Stimulated activated CD4-positive, alpha-beta T cell treated with anti-CD3 and anti-CD28 coated beads, TNF-alpha, amount 100 ng/mL, for 48 hours (primary cell): ENCODE data around the gene KIR3DL1.
"Not testable (repeated sequence)": the region's sequence is repeated elsewhere in the genome, so short reads cannot be mapped to it uniquely, and the experiment has no call there.

Experiments
- DNase-seq, 3 donors: peaks; one replicate each; pipeline ENCODE4 v3.0.0-alpha.2; 2020; ENCODE audit warnings: low read depth in 3 of 3

Gene KIR3DL1

DNA sequence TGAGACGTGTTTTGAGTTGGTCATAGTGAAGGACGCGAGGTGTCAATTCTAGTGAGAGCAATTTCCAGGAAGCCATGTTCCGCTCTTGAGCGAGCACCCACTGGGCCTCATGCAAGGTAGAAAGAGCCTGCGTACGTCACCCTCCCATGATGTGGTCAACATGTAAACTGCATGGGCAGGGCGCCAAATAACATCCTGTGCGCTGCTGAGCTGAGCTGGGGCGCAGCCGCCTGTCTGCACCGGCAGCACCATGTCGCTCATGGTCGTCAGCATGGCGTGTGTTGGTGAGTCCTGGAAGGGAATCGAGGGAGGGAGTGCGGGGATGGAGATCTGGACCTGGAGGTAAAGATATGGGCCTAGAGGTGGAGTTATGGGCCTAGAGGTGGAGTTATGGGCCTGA lies at the start of gene KIR3DL1:
TSS of gene KIR3DL1 (plus strand) at position 218 of the 400 bp plus-strand sequence.
- DNase-seq = not testable (repeated sequence)

- not testable (repeated sequence) for DNase-seq
These were observed 46.6 kb upstream of the KIR3DL1 start, which contains the start of gene KIR2DL1 for GRCh38 chr19:54769646-54770045. Gene KIR2DL1 (plus strand): TSS chr19:54769793. CDS start chr19:54769851, 58 bp downstream.

GRCh38 chr19:54770511-54770910 lies 45.8 kb upstream of the KIR3DL1 start:
- not testable (repeated sequence) for DNase-seq

- not testable (repeated sequence) for DNase-seq
These were observed 45.0 kb upstream of the KIR3DL1 start for GRCh38 chr19:54771018-54771960.

DNA sequence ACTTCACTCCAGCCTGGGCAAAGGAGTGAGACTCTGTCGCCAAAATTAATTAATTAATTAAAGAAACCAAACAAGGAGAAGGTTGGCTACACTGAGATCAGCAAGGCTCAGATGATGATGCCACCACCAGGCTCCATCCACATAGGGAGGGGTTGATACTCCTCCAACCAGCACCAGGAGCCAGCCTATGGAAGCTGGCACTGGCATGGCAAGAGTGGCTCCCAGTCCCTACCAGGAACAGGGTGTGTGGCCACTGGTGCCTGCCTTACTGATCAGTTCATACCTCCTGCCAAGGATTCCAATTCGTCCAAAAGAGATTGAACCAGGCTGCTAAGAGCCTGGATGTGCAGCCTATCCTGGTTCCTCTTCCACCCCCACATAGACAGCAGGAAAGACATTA lies 43.6 kb upstream of the KIR3DL1 start:
- not testable (repeated sequence) for DNase-seq

GRCh38 chr19:54775095-54775815 lies 41.0 kb upstream of the KIR3DL1 start:
- DNase-seq = not testable (repeated sequence)

GRCh38 chr19:54775830-54776229 lies 40.4 kb upstream of the KIR3DL1 start:
- not testable (repeated sequence) for DNase-seq

GRCh38 chr19:54777851-54778250 lies 38.4 kb upstream of the KIR3DL1 start:
- DNase-seq = not testable (repeated sequence)

GRCh38 chr19:54778896-54779295 lies 37.4 kb upstream of the KIR3DL1 start:
- not testable (repeated sequence) for DNase-seq

DNA sequence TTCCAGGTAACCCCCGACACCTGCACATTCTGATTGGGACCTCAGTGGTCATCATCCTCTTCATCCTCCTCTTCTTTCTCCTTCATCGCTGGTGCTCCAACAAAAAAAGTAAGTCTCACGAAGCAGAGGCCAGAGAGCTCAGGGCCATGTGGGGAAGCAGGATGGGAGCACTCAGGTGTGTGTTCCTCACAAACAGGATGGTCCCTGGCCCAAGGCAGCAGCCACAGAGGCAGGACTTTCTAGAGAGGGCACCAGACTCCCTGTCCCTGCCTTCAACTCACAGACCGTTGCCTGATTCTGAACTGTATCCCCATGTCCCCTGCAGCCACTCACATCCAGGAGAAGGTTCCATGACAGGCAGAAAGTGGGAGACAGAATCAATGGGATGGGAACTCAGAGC lies 33.4 kb upstream of the KIR3DL1 start:
- DNase-seq = not testable (repeated sequence)

- DNase-seq = not testable (repeated sequence)
These were observed 30.1 kb upstream of the KIR3DL1 start for GRCh38 chr19:54786091-54786723.

- DNase-seq = not testable (repeated sequence)
These were observed 28.1 kb upstream of the KIR3DL1 start for GRCh38 chr19:54788154-54788553.

DNA sequence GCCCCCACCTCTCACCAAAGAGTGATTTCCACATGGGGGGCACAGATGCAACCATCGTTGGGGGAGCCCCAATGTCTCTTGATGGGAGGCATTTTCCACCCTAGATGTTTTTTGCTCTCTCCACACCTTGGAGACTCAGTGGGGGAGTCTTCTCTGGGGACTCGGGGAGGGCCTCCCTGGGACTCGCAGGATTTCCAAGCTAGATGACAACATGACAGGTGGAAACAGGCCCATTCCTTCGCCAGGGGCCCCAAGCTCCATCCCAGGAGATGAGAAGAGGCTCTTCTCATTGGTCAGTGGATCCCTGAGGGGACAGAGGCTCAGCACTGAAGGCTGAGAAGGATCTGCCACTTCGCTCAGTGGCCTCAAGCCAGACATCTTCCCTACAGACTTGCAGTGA lies 25.6 kb upstream of the KIR3DL1 start:
- DNase-seq = no peak

DNA sequence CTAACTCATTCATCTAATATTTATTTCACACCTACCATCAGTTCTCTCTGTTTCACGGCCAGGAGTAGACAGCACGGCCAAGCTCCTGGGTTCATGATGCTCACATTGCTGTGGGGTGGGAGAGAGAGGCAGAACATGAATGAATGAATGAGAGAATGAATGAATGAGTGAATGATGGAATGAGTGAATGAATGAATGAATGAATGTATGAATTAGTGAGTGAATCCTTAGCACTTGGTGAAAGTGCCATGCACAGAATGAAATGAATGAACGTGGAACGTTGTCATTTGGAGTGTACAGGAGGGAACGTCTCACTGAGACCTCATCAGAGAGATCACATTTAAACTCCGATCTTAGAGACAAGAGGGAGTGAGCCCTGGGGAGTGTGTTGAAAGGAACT lies 24.8 kb upstream of the KIR3DL1 start:
- no peak for DNase-seq

DNA sequence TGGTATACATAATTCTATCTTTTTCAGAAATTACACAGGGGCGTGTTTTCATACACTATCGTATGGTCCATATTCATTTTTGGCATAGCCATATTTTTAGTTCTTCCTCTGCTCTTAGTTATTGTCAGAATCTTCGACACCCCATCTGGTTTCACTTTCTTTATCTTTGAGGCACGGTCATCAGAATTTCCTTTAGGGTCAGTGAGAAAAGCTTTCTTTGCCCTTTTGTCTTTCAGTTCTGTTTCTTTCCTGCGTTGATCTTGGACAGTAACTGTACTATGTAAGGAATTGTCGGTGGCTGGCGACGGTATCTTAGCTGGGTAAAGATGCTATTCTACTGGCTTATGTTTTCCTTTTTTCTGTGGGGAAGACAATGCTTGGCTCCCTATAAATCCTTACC lies 23.5 kb upstream of the KIR3DL1 start:
- no peak for DNase-seq

GRCh38 chr19:54795758-54796157 lies 20.5 kb upstream of the KIR3DL1 start:
- no peak for DNase-seq

- no peak for DNase-seq
These were observed 12.9 kb upstream of the KIR3DL1 start, which contains the start of gene KIR2DL4 for GRCh38 chr19:54803410-54803809. Gene KIR2DL4 (plus strand): TSS chr19:54803610. CDS start chr19:54803652, 42 bp downstream.

- DNase-seq = no peak
These were observed 12.2 kb upstream of the KIR3DL1 start for GRCh38 chr19:54804101-54804500.

DNA sequence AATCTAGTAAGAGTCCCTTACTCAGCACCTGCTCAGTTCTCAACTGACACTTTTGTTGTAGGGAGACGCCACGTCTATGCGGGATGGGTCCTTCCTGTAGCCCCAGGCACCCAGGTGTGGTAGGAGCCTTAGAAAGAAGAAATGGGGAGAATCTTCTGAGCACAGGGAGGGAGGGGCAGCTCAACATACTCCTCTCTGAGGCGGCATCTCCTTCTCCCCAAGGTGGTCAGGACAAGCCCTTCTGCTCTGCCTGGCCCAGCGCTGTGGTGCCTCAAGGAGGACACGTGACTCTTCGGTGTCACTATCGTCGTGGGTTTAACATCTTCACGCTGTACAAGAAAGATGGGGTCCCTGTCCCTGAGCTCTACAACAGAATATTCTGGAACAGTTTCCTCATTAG lies 11.7 kb upstream of the KIR3DL1 start:
- DNase-seq = no peak

DNA sequence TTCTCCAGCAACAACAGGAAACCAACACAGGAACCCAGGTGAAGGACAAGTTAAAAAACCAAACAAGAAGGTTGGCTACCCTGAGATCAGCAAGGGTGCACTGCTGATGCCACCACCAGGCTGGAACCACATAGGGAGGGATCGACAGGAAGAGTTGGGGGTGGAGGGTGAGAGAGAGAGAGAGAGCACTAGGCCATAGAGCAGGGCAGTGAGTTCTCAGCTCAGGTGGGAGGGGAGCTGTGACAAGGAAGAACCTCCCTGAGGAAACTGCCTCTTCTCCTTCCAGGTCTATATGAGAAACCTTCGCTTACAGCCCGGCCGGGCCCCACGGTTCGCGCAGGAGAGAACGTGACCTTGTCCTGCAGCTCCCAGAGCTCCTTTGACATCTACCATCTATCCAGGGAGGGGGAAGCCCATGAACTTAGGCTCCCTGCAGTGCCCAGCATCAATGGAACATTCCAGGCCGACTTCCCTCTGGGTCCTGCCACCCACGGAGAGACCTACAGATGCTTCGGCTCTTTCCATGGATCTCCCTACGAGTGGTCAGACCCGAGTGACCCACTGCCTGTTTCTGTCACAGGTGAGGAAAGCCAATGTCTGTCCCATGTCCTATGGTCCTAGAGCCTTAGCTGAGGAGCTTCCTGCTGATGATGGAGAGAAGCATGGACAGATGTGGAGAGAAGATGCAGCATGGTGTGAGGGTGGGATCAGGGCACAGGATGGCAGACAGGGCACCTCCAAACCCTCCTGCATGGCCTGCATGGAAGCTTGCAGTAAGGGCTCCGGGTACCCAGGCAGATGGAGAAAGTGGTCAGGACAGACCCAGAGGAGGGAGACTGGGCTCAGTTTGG lies 10.4 kb upstream of the KIR3DL1 start:
- no peak for DNase-seq

GRCh38 chr19:54806516-54806838 lies 9.8 kb upstream of the KIR3DL1 start:
- DNase-seq = no peak
